Activated naive CD8-positive, alpha-beta T cell treated with anti-CD3 and anti-CD28 coated beads, Interleukin-2, amount 50 U/mL, for 24 hours (primary cell): ENCODE results near the gene SPACDR.
A peak's percentile ranks its signal among the peaks of the same experiment; 100 is the strongest.

Experiments used
- ATAC-seq: fragments of 150-1000 bp; cut with Tn5 transposase; one replicate; pipeline ENCODE4 v1.10.0; 2021
- DNase-seq: peaks from one replicate; pipeline ENCODE4 v3.0.0; 2021
- H3K27ac Mint-ChIP-seq: one replicate; pipeline ENCODE4 v1.8.0; 2021; ENCODE audit warnings: mild to moderate bottlenecking, mixed read lengths
- H3K27me3 Mint-ChIP-seq: one replicate; pipeline ENCODE4 v1.8.0; 2021; ENCODE audit warnings: mixed read lengths
- H3K36me3 Mint-ChIP-seq: one replicate; pipeline ENCODE4 v1.8.0; 2021; ENCODE audit warnings: low read depth, mixed read lengths
- H3K4me1 Mint-ChIP-seq: one replicate; pipeline ENCODE4 v1.8.0; 2021; ENCODE audit warnings: mixed read lengths
- H3K4me3 Mint-ChIP-seq: one replicate; pipeline ENCODE4 v1.8.0; 2021; ENCODE audit warnings: mild to moderate bottlenecking, moderate library complexity, mixed read lengths
- H3K9me3 Mint-ChIP-seq: one replicate; pipeline ENCODE4 v1.8.0; 2021; ENCODE audit warnings: mixed read lengths

The SPACDR gene

GRCh38 chr7:100489824-100490223 is 25.8 kb upstream of the SPACDR start:
- no peak overlapping the region for H3K27ac Mint-ChIP-seq
- H3K36me3 Mint-ChIP-seq = no peaks in the 10 kb centered on the region
- H3K4me3 Mint-ChIP-seq = no peak overlapping the region
- H3K27me3 Mint-ChIP-seq = peaks cover 8% of the 10 kb centered on the region
- peaks cover 9% of the 10 kb centered on the region for H3K4me1 Mint-ChIP-seq
- DNase-seq (no peak), ATAC-seq (peak; percentile 31)
- no peaks in the 10 kb centered on the region for H3K9me3 Mint-ChIP-seq

DNA sequence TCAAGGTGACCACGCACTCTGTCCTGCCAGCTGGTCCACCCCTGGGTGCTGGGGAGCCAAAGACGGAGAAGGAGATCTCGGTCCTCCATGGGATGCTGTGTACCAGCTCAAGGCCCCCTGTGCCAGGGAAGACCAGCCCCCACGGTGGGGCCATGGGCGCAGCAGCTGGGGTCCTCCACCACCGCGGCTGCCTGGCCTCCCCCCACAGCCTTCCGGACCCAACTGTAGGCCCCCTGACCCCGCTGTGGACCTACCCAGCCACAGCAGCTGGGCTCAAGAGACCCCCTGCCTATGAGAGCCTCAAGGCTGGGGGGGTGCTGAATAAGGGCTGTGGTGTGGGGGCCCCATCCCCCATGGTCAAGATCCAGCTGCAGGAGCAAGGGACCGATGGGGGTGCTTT is 25.1 kb upstream of the SPACDR start:
- no peaks in the 10 kb centered on the region for H3K9me3 Mint-ChIP-seq
- H3K27ac Mint-ChIP-seq = no peak overlapping the region
- H3K27me3 Mint-ChIP-seq = peaks cover 6% of the 10 kb centered on the region
- H3K36me3 Mint-ChIP-seq = no peaks in the 10 kb centered on the region
- ATAC-seq = no peak
- peaks cover 9% of the 10 kb centered on the region for H3K4me1 Mint-ChIP-seq
- H3K4me3 Mint-ChIP-seq = no peak overlapping the region
- DNase-seq = no peak

DNA sequence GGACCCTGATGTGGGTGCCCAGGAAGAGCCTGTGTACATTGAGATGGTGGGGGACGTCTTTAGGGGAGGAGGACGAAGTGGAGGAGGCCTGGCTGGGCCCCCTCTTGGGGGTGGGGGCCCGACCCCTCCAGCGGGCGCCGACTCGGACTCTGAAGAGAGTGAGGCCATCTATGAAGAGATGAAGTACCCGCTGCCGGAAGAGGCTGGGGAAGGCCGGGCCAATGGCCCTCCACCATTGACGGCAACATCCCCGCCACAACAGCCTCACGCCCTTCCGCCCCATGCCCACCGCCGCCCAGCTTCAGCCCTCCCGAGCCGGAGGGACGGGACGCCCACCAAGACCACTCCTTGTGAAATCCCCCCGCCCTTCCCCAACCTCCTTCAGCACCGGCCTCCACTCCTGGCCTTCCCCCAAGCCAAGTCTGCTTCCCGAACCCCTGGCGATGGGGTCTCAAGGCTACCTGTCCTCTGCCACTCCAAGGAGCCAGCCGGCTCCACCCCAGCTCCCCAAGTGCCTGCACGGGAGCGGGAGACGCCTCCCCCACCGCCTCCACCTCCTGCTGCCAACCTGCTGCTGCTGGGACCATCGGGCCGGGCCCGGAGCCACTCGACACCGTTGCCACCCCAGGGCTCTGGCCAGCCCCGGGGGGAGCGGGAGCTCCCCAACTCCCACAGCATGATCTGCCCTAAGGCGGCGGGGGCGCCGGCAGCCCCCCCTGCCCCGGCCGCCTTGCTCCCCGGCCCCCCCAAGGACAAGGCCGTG is 24.5 kb upstream of the SPACDR start:
- Mint-ChIP-seq H3K4me3 (no peak overlapping the region), H3K27ac (no peak overlapping the region), H3K9me3 (no peaks in the 10 kb centered on the region), H3K36me3 (no peaks in the 10 kb centered on the region), H3K4me1 (peaks cover 6% of the 10 kb centered on the region), H3K27me3 (peaks cover 6% of the 10 kb centered on the region)
- DNase-seq (no peak), ATAC-seq (no peak)

GRCh38 chr7:100486753-100487446 is 22.8 kb upstream of the SPACDR start:
- H3K36me3 Mint-ChIP-seq = no peaks in the 10 kb centered on the region
- DNase-seq = no peak
- no peaks in the 10 kb centered on the region for H3K27me3 Mint-ChIP-seq
- no peak for ATAC-seq
- H3K4me3 Mint-ChIP-seq = no peak overlapping the region
- H3K27ac Mint-ChIP-seq = no peak overlapping the region
- no peaks in the 10 kb centered on the region for H3K9me3 Mint-ChIP-seq
- peaks cover 9% of the 10 kb centered on the region for H3K4me1 Mint-ChIP-seq

DNA sequence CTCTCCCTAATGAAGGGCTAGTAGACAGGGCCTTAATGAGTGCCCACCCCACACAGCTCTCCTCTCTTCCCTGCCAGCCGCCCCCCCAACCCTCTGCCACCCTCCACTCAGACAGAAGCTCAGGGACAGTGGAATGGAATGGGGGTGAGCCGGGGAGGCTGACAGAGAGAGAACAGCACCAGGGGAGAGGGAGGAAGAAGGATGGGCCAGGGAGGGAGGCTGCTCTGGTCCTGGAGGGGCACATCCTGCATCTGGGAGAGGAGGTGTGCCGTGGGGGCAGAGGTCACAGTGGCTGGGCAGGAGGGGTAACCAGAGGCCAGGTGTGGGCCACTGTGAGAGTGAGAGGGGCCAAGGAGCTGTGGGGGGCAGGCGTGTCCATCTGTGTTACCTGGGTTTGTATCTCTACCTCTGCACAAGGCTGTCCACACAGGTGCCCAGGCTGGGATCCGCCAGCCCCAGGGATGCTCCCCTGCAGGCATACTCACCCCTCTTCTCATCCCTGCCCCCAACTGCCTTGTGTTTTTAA is 22.1 kb upstream of the SPACDR start:
- Mint-ChIP-seq H3K4me3 (no peak overlapping the region), H3K4me1 (peaks cover 9% of the 10 kb centered on the region), H3K27ac (no peak overlapping the region), H3K36me3 (no peaks in the 10 kb centered on the region), H3K9me3 (no peaks in the 10 kb centered on the region), H3K27me3 (no peaks in the 10 kb centered on the region)
- no peak for ATAC-seq
- DNase-seq = no peak

GRCh38 chr7:100485471-100485876 is 21.4 kb upstream of the SPACDR start:
- no peak for ATAC-seq

GRCh38 chr7:100484673-100485045 is 20.6 kb upstream of the SPACDR start:
- Mint-ChIP-seq H3K36me3 (no peaks in the 10 kb centered on the region), H3K27me3 (no peaks in the 10 kb centered on the region), H3K4me3 (peak overlapping the region; percentile 10), H3K9me3 (no peaks in the 10 kb centered on the region), H3K4me1 (peaks cover 11% of the 10 kb centered on the region), H3K27ac (no peak overlapping the region)
- no peak for ATAC-seq
- no peak for DNase-seq

More at GRCh38 chr7:100485471-100485876, 21.4 kb upstream of the SPACDR start:
- DNase-seq = no peak
- Mint-ChIP-seq H3K9me3 (no peaks in the 10 kb centered on the region), H3K4me3 (no peak overlapping the region), H3K27ac (no peak overlapping the region), H3K27me3 (no peaks in the 10 kb centered on the region), H3K4me1 (peaks cover 9% of the 10 kb centered on the region), H3K36me3 (no peaks in the 10 kb centered on the region)

DNA sequence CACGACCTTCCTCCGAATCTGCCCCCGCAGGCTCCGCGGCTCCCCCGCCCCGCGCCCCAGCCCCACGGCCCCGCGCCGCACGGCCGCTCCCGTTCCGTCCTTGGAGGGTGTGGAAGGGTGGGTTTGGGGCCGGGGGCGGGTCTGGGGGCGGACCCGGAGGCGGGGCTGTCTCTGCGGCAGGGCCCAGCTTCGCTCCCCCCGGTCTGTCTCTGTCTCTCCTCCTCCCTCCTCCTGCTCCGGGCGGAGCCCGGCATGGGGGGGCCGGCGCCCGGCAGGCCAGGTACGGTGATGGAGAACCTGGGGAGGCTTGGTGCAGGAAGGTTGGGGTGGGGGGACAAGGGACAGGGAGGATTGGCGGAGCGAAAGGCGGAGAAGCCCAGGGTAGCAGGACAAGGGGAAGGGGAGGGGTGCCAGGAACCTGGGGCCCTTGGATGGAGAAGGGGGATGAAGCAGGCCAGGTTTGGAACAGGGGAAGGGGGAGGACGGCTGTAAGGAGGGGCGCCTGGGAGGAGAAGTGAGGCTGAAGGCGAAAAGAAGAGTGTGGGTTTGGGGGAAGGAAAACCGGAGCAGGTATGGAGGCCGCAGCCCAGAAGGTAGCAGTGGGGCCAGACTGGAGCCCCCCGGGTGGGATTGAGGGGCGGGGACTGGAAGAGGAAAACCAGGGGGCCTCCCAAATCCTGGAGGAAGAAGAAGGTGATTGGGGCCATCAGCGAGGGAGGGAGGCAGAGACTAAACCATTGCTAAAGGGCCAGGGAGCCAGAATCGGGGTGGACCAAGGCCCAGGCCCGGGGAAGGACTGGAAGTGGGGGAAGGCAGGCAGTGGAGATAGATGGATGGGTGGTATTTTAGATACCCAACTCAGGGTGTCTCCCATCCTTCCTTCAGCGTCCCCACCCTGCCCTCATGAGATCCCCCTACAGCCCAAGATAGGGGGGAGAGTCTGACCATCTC is 19.9 kb upstream of the SPACDR start, which contains the start of gene NYAP1:
Gene NYAP1, plus strand, starts transcription at position 206 of the 951 bp plus-strand sequence. CDS start 1,385 bp downstream, outside the sequence.
- H3K4me1 Mint-ChIP-seq = peaks cover 14% of the 10 kb centered on the region
- no peaks in the 10 kb centered on the region for H3K9me3 Mint-ChIP-seq
- DNase-seq (peak; percentile 41), ATAC-seq (peak; percentile 1)
- peak within 1 kb of the TSS; percentile 81 for H3K4me3 Mint-ChIP-seq
- no peaks in the 10 kb centered on the region for H3K36me3 Mint-ChIP-seq
- H3K27me3 Mint-ChIP-seq = no peaks in the 10 kb centered on the region
- H3K27ac Mint-ChIP-seq = peak within 1 kb of the TSS; percentile 76

DNA sequence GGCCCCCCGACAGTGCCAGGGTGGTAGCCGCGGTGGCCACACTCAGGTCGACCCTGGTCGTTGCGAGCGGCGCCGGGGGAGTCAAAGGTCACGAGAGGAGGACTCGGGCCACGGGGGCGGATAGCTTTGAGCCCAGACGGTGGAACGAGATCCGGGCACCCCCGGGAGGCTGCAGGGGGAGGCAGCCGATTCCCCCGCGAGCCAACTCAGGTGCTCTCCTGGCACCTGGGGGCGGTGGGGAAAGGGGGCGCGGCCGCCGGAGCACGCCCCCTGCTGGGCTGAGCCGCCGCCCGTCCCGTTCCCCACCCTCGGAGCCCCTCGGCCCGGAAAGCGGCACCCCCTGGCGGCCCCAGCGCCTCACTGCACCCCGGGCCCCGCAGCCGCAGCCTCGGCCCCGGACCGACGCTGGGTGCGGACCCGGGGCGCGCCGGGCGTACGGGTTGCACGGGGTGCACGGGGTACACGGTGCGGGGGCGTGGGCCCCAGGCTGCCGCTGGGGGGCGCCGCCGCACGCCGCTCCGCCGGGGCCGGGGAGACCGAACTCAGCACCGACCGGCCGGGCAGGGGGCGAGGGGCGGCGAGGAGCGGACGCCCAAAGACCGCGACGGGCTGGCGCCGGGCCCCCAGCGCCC is 19.1 kb upstream of the SPACDR start:
- H3K27ac Mint-ChIP-seq = peak overlapping the region; percentile 76

DNA sequence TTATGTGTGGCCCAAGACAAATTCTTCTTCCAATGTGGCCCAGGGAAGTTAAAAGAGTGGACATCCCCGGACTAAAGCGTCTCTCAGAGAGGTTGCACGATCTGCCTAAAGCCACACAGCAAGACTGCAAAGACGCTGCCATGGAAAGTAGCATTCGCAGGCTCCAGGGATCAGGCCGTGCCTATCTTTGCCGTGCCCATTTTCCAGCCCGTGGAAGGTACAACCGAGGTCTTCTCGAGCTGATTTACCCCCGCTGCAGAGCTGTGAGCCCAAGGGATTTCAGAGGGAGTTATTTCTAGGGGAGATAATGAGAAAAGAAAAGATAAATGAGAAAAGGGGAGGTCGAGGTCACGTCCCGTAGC is 18.6 kb upstream of the SPACDR start:
- H3K27me3 Mint-ChIP-seq = no peaks in the 10 kb centered on the region
- no peak for ATAC-seq
- peak overlapping the region; percentile 81 for H3K4me3 Mint-ChIP-seq
- H3K9me3 Mint-ChIP-seq = no peaks in the 10 kb centered on the region
- no peaks in the 10 kb centered on the region for H3K36me3 Mint-ChIP-seq
- peaks cover 14% of the 10 kb centered on the region for H3K4me1 Mint-ChIP-seq
- H3K27ac Mint-ChIP-seq = peak overlapping the region; percentile 76
- no peak for DNase-seq

More for the DNA sequence above, 19.1 kb upstream of the SPACDR start:
- peak; percentile 90 for DNase-seq
- Mint-ChIP-seq H3K4me3 (peak overlapping the region; percentile 81), H3K9me3 (no peaks in the 10 kb centered on the region), H3K27me3 (no peaks in the 10 kb centered on the region), H3K36me3 (no peaks in the 10 kb centered on the region), H3K4me1 (peaks cover 14% of the 10 kb centered on the region)
- ATAC-seq = peak; percentile 65

DNA sequence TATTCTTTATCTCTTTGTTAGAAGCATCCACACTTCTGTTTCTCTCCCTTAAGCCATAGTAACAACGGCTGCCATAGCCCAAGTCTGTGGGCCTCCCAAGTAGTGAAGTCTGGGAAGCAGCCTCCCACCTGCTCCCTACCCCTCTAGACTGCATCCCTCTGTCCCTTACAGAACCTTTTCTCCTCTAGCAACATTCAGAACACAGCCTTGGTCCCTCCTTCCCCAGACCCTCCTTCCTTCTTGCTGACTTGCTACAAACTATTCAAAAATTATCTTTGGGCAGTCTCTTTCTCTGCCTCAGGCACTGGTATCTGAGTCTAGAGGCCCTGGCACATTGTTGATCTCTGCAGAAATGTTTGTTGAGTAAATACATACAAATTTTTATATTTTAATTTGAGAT is 17.4 kb upstream of the SPACDR start:
- no peaks in the 10 kb centered on the region for H3K9me3 Mint-ChIP-seq
- H3K4me3 Mint-ChIP-seq = no peak overlapping the region
- no peak for DNase-seq
- no peak for ATAC-seq
- H3K36me3 Mint-ChIP-seq = peaks cover 3% of the 10 kb centered on the region
- peaks cover 23% of the 10 kb centered on the region for H3K4me1 Mint-ChIP-seq
- no peaks in the 10 kb centered on the region for H3K27me3 Mint-ChIP-seq
- H3K27ac Mint-ChIP-seq = no peak overlapping the region

DNA sequence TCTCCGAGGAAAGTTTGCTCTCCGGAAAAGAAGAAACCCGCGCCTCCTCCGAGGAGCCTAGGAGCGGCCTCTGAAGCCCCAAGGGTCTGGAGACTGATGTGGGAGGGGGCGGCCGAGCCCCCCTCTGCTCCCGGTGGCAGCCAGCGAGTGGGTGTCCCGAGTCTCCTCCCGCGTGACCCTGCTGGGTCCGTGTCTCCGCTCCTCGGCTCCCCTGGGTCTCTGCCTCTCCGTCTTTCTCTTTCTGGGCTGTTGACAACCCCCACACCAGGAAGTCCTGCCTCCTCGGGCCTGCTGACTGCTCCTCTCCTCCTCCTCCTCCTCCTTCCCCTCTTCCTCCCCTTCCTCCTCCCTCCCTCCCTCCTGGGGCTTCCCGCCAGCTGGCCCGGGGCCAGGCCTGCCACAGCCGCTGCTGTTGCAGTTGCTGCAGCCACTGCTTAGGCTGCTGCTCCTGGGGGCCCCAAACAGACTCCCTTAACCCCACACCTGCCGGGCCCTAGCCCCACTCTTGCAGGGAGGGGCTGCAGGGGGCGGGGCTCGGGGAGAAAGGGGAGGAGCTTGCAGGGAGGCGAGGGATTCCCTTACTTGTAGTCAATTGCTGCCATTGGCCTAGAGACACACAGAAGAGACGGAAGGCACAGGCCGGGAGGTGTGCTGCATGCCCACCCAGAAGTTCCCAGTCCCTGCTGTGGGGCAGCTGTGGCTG is 15.0 kb upstream of the SPACDR start, which contains the start of gene TSC22D4:
Gene TSC22D4, minus strand, starts transcription at position 257 of the 703 bp plus-strand sequence. CDS start 1,176 bp downstream, outside the sequence.
- peak; percentile 76 for ATAC-seq
- H3K27me3 Mint-ChIP-seq = no peaks in the 10 kb centered on the region
- H3K4me3 Mint-ChIP-seq = peak within 1 kb of the TSS; percentile 89
- H3K36me3 Mint-ChIP-seq = peaks cover 10% of the 10 kb centered on the region
- H3K4me1 Mint-ChIP-seq = peaks cover 45% of the 10 kb centered on the region
- H3K27ac Mint-ChIP-seq = peak within 1 kb of the TSS; percentile 84
- peak; percentile 91 for DNase-seq
- no peaks in the 10 kb centered on the region for H3K9me3 Mint-ChIP-seq

DNA sequence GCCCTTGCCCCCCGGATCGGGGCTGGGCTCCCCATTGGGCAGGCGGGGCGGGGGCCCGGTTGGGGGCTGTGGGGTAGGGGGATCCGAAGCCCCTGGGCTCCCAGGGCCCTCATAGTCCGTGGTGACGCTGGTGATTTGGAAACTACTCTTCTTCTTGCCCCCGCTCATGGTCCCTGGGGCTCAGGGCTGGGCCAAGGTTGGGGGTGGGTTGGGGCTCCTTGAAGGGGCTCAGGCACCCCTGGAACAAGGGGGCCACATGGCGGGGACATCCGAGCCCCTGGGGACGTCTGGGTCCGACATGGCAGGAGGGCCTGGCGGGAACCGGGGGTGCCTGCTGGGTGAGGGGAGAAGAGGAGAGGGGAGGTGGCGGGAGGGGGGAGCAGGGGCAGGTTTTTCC is 13.8 kb upstream of the SPACDR start:
- Mint-ChIP-seq H3K27ac (peak overlapping the region; percentile 77), H3K27me3 (no peaks in the 10 kb centered on the region), H3K36me3 (peaks cover 16% of the 10 kb centered on the region), H3K9me3 (no peaks in the 10 kb centered on the region), H3K4me1 (peaks cover 56% of the 10 kb centered on the region), H3K4me3 (peak overlapping the region; percentile 89)
- peak; percentile 34 for DNase-seq
- no peak for ATAC-seq
